Measurements from ENCODE around the gene PRKCE. TPM values are rescaled to one million over a fixed set of nuclear protein-coding genes. Genes with fewer than 3 reads are reported as not detected.

Gene PRKCE
- total RNA-seq, 3 donors from 2014 or later (not counting 1 experiment from before 2014, with no cell fraction given) = 35.2 to 42.1 (median 38.6) TPM

GRCh38 chr2:45859682-45860081 lies 208.2 kb downstream of the PRKCE start:
- Mint-ChIP-seq H3K27ac (no peak overlapping the region), H3K4me3 (no peak overlapping the region), H3K36me3 (no peaks in the 10 kb centered on the region), H3K9me3 (no peaks in the 10 kb centered on the region), H3K27me3 (ENCODE audit: low read depth in 2 of 2) (no peaks in the 10 kb centered on the region), H3K4me1 (peaks cover 22 to 38% of the 10 kb centered on the region in 2 donors)
- intact Hi-C loops (cut with micrococcal nuclease) = no loop called here
- WGBS (ENCODE audit: insufficient coverage) = no CpG with 5 or more reads among the region's 1 CpG
- DNase-seq (no peak), ATAC-seq (no peak)
- no peaks in the 10 kb centered on the region for H3K36me3 ChIP-seq (ENCODE audit: control insufficient read depth, insufficient read depth, low read length)
- peaks cover 10% of the 10 kb centered on the region for H3K4me1 ChIP-seq (ENCODE audit: control insufficient read depth, insufficient read depth, low read length)
- TF ChIP-seq, protein P1, sequence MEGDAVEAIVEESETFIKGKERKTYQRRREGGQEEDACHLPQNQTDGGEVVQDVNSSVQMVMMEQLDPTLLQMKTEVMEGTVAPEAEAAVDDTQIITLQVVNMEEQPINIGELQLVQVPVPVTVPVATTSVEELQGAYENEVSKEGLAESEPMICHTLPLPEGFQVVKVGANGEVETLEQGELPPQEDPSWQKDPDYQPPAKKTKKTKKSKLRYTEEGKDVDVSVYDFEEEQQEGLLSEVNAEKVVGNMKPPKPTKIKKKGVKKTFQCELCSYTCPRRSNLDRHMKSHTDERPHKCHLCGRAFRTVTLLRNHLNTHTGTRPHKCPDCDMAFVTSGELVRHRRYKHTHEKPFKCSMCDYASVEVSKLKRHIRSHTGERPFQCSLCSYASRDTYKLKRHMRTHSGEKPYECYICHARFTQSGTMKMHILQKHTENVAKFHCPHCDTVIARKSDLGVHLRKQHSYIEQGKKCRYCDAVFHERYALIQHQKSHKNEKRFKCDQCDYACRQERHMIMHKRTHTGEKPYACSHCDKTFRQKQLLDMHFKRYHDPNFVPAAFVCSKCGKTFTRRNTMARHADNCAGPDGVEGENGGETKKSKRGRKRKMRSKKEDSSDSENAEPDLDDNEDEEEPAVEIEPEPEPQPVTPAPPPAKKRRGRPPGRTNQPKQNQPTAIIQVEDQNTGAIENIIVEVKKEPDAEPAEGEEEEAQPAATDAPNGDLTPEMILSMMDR (IDR thresholded peaks at IDR 0.05) = no peak
- H3K27me3 ChIP-seq (ENCODE audit: control insufficient read depth, insufficient read depth, low read length) = no peaks in the 10 kb centered on the region
- no peak overlapping the region for H3K27ac ChIP-seq (ENCODE audit: low read length)
- no peak overlapping the region for H3K4me3 ChIP-seq (ENCODE audit: low read length)
- no peaks in the 10 kb centered on the region for H3K9me3 ChIP-seq (ENCODE audit: control insufficient read depth, insufficient read depth, low read length)

DNA sequence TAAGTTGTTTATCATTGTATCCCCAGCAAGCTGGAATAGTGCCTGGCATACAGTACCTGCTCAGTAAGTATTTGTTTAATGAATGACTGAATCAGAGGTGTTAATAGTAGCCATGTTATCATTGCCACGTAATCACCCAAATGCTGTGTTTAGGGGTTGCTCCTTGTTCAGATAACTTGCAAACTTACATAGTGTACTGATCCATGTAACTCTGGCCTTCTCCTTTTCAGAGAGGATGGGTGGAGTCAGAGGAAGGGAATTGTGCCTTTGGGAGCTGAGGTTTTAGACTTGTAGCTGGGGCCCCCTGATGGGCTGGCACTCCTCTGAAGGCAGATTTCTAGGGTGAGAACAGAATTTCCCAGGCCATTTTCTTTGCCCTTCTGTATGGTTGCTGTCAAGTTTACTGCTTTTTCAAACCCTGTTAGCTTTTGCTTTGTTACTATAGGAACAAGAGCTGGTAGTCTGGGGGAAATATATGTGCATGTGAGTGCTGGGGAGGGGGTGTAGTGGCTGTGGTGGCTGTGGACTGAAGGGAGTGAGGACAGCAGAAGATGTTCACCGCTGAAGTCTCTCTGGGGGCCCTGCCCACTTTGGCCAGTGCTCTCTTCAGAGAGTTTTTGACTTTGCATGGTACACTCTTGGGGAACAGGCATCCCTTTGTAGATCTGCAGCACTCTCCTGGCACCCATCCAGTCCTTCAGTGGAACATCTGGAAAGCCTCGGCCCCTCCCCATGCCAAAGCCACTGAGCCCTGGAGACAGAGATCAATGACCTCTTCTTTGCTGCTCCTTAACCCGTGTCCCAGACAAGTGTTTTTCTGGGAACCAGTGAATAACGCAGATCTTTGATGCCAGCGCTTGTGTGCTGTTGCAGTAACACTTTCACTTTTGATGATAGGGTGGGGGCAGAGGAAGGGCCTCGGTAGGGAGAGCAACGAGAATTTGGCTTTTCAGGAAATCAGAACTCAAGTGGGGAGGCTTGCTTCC lies 209.0 kb downstream of the PRKCE start:
- H3K9me3 Mint-ChIP-seq = no peaks in the 10 kb centered on the region
- peak overlapping the region; percentile 32 for H3K4me3 ChIP-seq (ENCODE audit: low read length)
- H3K9me3 ChIP-seq (ENCODE audit: control insufficient read depth, insufficient read depth, low read length) = no peaks in the 10 kb centered on the region
- H3K4me3 Mint-ChIP-seq = peak overlapping the region; percentile 77
- intact Hi-C loops (cut with micrococcal nuclease) = no loop called here
- ATAC-seq = peak; percentile 54 to 72 (median 58)
- H3K27ac Mint-ChIP-seq = peak overlapping the region in 1 of 2 donors; percentile 83
- TF ChIP-seq, protein P1 (IDR thresholded peaks at IDR 0.05) = no peak
- no peaks in the 10 kb centered on the region for H3K27me3 Mint-ChIP-seq (ENCODE audit: low read depth in 2 of 2)
- peak overlapping the region; percentile 19 for H3K27ac ChIP-seq (ENCODE audit: low read length)
- H3K4me1 ChIP-seq (ENCODE audit: control insufficient read depth, insufficient read depth, low read length) = peaks cover 10% of the 10 kb centered on the region
- DNase-seq = peak in 1 of 2 donors; percentile 54
- H3K36me3 ChIP-seq (ENCODE audit: control insufficient read depth, insufficient read depth, low read length) = no peaks in the 10 kb centered on the region
- peaks cover 22 to 38% of the 10 kb centered on the region in 2 donors for H3K4me1 Mint-ChIP-seq
- H3K27me3 ChIP-seq (ENCODE audit: control insufficient read depth, insufficient read depth, low read length) = no peaks in the 10 kb centered on the region
- no peaks in the 10 kb centered on the region for H3K36me3 Mint-ChIP-seq
- 12% methylated on average over 8 of the region's 8 CpGs for WGBS (ENCODE audit: insufficient coverage)

DNA sequence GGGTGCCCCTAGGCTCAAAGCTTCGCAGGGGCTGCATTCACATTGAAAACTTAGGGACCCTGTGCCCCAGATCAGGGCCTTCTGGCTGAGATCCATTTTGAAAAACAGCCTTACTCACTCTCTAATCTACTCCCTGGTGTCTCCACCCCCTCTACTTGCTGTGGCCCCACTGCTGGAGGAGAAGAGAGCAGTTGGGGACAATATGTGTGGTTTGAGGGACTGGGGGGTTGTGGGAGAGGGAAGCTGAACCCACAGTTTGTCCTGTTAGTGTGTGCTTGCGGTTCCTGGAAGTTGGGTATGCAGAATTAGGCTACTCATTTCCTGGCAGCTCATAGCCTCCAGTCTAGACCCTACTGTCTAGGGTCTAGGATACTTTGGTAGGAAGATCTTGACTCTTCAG lies 211.4 kb downstream of the PRKCE start:
- ATAC-seq = no peak
- TF ChIP-seq, protein P1 (IDR thresholded peaks at IDR 0.05) = no peak
- Mint-ChIP-seq H3K4me3 (no peak overlapping the region), H3K27ac (no peak overlapping the region), H3K27me3 (ENCODE audit: low read depth in 2 of 2) (no peaks in the 10 kb centered on the region), H3K9me3 (no peaks in the 10 kb centered on the region), H3K4me1 (peaks cover 16 to 31% of the 10 kb centered on the region in 2 donors), H3K36me3 (no peaks in the 10 kb centered on the region)
- no peak overlapping the region for H3K27ac ChIP-seq (ENCODE audit: low read length)
- 47% methylated on average over 2 of the region's 2 CpGs for WGBS (ENCODE audit: insufficient coverage)
- intact Hi-C loops (cut with micrococcal nuclease) = no loop called here
- no peaks in the 10 kb centered on the region for H3K36me3 ChIP-seq (ENCODE audit: control insufficient read depth, insufficient read depth, low read length)
- no peaks in the 10 kb centered on the region for H3K9me3 ChIP-seq (ENCODE audit: control insufficient read depth, insufficient read depth, low read length)
- H3K4me3 ChIP-seq (ENCODE audit: low read length) = no peak overlapping the region
- no peaks in the 10 kb centered on the region for H3K27me3 ChIP-seq (ENCODE audit: control insufficient read depth, insufficient read depth, low read length)
- peaks cover 10% of the 10 kb centered on the region for H3K4me1 ChIP-seq (ENCODE audit: control insufficient read depth, insufficient read depth, low read length)
- no peak for DNase-seq
